Right lobe of liver (tissue), 6 donors: ENCODE results near the gene FTHL17. TPM values are rescaled to one million over a fixed set of nuclear protein-coding genes. Genes with fewer than 3 reads are reported as not detected.

ENCODE experiments used
- ATAC-seq, 4 donors: fragments of 200-7000 bp; cut with Tn5 transposase; one replicate each; pipeline ENCODE4 v1.9.1; 2020; ENCODE audit warnings: mild to moderate bottlenecking in 4 of 4, moderate library complexity in 4 of 4
- DNase-seq, 3 donors: peaks; one replicate each; pipeline ENCODE4 v3.0.0-alpha.2; 2020
- H3K27ac ChIP-seq, 3 donors: fragments of 200-600 bp; one replicate each; pipeline ENCODE4 v1.8.0; 2022
- H3K27me3 ChIP-seq, 2 donors: fragments of 200-600 bp; one replicate each; pipeline ENCODE4 v1.8.0; 2022
- H3K36me3 ChIP-seq, 4 donors: fragments of 200-600 bp; sonication (generic) in 1 of 4; one replicate each; pipeline versions ENCODE4 v1.5.1 to v1.8.0; 2017 to 2022; ENCODE audit warnings: control low read depth in 1 of 4
- H3K4me1 ChIP-seq, 4 donors: fragments of 200-600 bp; sonication (generic) in 1 of 4; one replicate each; pipeline versions ENCODE4 v1.5.1 to v1.8.0; 2017 to 2022; ENCODE audit warnings: control low read depth in 1 of 4
- H3K4me3 ChIP-seq, 3 donors: fragments of 200-600 bp; one replicate each; pipeline ENCODE4 v1.8.0; 2022
- H3K9me3 ChIP-seq, 4 donors: fragments of 200-600 bp; sonication (generic) in 1 of 4; one replicate each; pipeline versions ENCODE4 v1.5.1 to v1.8.0; 2017 to 2022; ENCODE audit warnings: control low read depth in 1 of 4
- POLR2A ChIP-seq: fragments of 450-650 bp; IDR thresholded peaks from one replicate; pipeline ENCODE4 v1.6.1; 2017; ENCODE audit warnings: antibody characterized with exemption, mild to moderate bottlenecking
- WGBS: methylation state at CpG from one replicate; pipeline ENCODE4 v1.1.6; 2018; ENCODE audit warnings: low coverage, low lambda C conversion rate; ENCODE audit not compliant: insufficient coverage; ENCODE audit errors: missing lambda C conversion rate; 5-methylcytosine and 5-hydroxymethylcytosine counted together
- intact Hi-C, 2 donors: fragments of 100-400 bp; cut with DNase I; formaldehyde crosslinking; loops; one replicate each; pipeline versions ENCODE4 v1.11.2 to v1.14.1; 2022
- total RNA-seq, 6 experiments: library from RNA; depleted of rRNA in 2 of 6; stranded (reverse); fragments of >200 nt in 2 of 6; fragmentation: NEBNext Ultra II Directional in 3 of 6; extraction: Animal tissue kit (Norgen Biotek cat#: 25700) in 3 of 6; gene quantifications; one replicate each; pipeline versions ENCODE4 v1.1.0 to v1.2.4, GENCODE V29; 2016 to 2023
- TF ChIP-seq, protein P1 (sequence below), 4 donors: fragments of 200-600 bp in 3 of 4; fragments of 450-650 bp in 1 of 4; IDR thresholded peaks; one replicate each; pipeline versions ENCODE4 v1.5.1 to v1.8.0; 2016 to 2022; ENCODE audit warnings: antibody characterized with exemption in 4 of 4, mild to moderate bottlenecking in 2 of 4
- donor health status: DM: no; HTN: yes; CAD: no.
- donor health status: DM: no; HTN: no; CAD: no.
- donor health status: DM: no; HTN: no; CAD: no.
- donor health status: DM: no; HTN: yes; CAD: no.
- donor health status: DM: no; HTN: yes; CAD: no.

Gene FTHL17
- total RNA-seq, 6 experiments from 2014 or later: not detected

DNA sequence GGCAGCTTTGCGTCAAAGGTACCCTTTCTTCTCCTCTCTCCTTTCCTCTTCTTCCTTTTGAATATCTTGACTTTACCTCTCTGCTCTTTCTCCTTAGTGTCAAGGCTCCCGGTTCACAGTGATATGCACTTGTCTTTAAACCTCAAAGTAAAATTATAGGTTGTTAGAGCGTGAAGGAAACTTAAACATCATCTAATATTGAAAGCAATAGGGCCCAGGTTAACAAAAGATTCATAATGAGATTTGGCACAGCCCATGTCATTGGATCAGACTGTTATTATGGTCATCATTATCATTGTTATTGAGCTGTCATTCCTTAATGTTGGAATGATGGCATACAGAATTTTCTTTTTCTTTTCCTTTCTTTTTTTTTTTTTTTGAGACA lies 32.5 kb downstream of the FTHL17 start:
- Histone ChIP-seq H3K36me3 (no peaks in the 10 kb centered on the region), H3K4me1 (no peaks in the 10 kb centered on the region), H3K9me3 (no peaks in the 10 kb centered on the region), H3K4me3 (no peak overlapping the region), H3K27me3 (no peaks in the 10 kb centered on the region), H3K27ac (no peak overlapping the region)
- TF ChIP-seq, protein P1, sequence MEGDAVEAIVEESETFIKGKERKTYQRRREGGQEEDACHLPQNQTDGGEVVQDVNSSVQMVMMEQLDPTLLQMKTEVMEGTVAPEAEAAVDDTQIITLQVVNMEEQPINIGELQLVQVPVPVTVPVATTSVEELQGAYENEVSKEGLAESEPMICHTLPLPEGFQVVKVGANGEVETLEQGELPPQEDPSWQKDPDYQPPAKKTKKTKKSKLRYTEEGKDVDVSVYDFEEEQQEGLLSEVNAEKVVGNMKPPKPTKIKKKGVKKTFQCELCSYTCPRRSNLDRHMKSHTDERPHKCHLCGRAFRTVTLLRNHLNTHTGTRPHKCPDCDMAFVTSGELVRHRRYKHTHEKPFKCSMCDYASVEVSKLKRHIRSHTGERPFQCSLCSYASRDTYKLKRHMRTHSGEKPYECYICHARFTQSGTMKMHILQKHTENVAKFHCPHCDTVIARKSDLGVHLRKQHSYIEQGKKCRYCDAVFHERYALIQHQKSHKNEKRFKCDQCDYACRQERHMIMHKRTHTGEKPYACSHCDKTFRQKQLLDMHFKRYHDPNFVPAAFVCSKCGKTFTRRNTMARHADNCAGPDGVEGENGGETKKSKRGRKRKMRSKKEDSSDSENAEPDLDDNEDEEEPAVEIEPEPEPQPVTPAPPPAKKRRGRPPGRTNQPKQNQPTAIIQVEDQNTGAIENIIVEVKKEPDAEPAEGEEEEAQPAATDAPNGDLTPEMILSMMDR (IDR thresholded peaks at IDR 0.05): no peak
- no peak for TF ChIP-seq POLR2A
- intact Hi-C loops: no loop called here
- DNase-seq (no peak), ATAC-seq (no peak)
- 47% methylated on average over 3 of the region's 3 CpGs for WGBS

DNA sequence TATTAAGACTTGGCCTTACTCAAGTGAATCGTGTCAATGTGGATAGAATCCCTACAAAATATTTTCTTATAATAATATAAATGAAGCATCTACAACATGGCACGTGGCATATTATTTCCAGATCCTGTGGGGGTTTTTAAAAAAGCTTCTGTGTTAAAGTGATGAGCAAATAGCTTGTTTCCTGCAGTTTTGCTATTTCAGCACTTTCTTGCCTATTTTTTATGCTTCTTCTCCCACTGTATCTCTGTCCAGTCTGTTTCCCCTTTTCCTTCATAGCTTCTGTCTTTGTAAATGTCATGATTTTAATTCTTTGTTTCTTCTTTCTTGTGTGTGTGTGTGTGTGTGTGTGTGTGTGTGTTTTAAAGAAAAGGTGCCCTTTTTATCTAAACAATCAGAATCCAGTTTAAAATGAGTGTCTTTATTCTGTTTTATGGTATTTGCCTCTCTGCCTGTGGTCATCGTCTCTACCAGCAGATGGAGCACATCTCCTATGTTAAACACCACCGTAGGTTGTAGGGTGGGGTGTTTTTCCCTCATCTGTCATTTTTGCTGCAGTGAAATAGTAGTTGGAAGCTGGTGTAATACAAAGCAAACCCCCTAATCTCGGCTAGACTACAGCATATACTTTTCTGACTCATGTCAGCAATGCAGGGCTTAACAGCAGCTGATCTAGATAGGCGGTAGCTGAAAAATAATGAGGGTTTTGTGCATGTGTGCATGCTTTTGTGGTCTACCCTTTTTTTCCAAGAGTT lies 33.1 kb downstream of the FTHL17 start:
- H3K27ac ChIP-seq: no peak overlapping the region
- 17% methylated on average over 6 of the region's 6 CpGs for WGBS
- H3K9me3 ChIP-seq: no peaks in the 10 kb centered on the region
- TF ChIP-seq, protein P1 (IDR thresholded peaks at IDR 0.05): peak; percentile 47 to 63 (median 53)
- no peak for TF ChIP-seq POLR2A
- no peak for DNase-seq
- no peak overlapping the region for H3K4me3 ChIP-seq
- no peaks in the 10 kb centered on the region for H3K27me3 ChIP-seq
- H3K4me1 ChIP-seq: no peaks in the 10 kb centered on the region
- ATAC-seq: peak; percentile 56 to 76 (median 72)
- intact Hi-C loops: no loop called here
- H3K36me3 ChIP-seq: no peaks in the 10 kb centered on the region

DNA sequence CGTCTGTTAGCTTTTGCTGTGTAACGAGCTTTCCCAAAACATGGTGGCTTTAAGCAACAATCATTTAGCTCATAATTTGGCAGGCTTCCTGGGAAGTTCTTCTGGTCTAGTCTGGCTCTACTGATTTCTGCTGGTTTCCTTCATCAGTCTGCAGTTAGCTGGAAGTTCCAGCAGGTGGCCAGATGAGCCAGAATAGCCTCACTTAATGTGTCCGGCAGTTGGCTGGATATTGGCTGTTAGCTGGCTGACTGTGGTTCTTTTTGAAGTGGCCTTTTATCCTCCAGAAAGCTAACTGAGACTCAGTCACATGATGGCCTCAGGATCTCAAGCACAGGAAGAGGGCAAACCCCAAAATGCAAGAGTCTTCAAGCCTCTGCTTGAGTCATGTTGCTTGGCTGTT lies 34.9 kb downstream of the FTHL17 start:
- Histone ChIP-seq H3K4me1 (no peaks in the 10 kb centered on the region), H3K27me3 (no peaks in the 10 kb centered on the region), H3K9me3 (no peaks in the 10 kb centered on the region), H3K27ac (no peak overlapping the region), H3K36me3 (no peaks in the 10 kb centered on the region), H3K4me3 (no peak overlapping the region)
- DNase-seq: peak; percentile 26 to 58 (median 43)
- TF ChIP-seq, protein P1 (IDR thresholded peaks at IDR 0.05): peak; percentile 45 to 64 (median 62)
- no peak for TF ChIP-seq POLR2A
- 0% methylated on average over 2 of the region's 3 CpGs for WGBS
- intact Hi-C loops: no loop called here
- peak; percentile 89 to 96 (median 96) for ATAC-seq

DNA sequence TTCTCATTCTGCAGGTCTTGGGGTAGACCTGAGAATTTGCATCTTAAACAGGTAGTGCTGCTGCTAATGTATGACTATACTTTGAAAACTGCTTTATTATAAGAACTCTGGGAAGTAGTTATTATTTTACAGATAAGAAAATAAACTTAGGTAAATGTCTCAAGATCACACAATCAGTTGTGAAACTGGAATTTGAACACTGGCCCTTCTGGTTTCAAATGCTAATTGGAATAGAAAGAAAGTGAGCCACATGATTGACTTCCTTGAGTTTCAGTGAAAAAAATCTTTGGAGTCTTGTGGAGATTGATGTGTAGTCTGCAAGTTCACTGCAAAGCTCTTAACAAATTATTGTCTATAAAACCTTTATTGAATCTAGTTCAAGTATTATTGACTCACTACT lies 44.5 kb downstream of the FTHL17 start:
- H3K27me3 ChIP-seq: no peaks in the 10 kb centered on the region
- no peaks in the 10 kb centered on the region for H3K36me3 ChIP-seq
- H3K9me3 ChIP-seq: no peaks in the 10 kb centered on the region
- no peaks in the 10 kb centered on the region for H3K4me1 ChIP-seq
- intact Hi-C loops: no loop called here
- no peak overlapping the region for H3K27ac ChIP-seq
- TF ChIP-seq POLR2A: no peak
- TF ChIP-seq, protein P1 (IDR thresholded peaks at IDR 0.05): no peak
- DNase-seq: no peak
- H3K4me3 ChIP-seq: no peak overlapping the region
- no peak for ATAC-seq
